ENCODE data around the gene MYDGF.

MYDGF gene

GRCh38 chr19:4649392-4650047, 20.6 kb downstream of the MYDGF start:
- DNase-seq (ENCODE audit: low read depth), result no peak
- in situ Hi-C loops (cut with HindIII; ENCODE audit: low sequenced_read_pairs), result no loop called here
- TF ChIP-seq CTCF (IDR thresholded peaks at IDR 0.05; ENCODE audit: low read depth, low read length, missing control alignments), result no peak

GRCh38 chr19:4647676-4648644, 22.2 kb downstream of the MYDGF start:
- H3K4me3 ChIP-seq (ENCODE audit: low read depth, low read length), result no peak overlapping the region
- DNase-seq (ENCODE audit: low read depth), result no peak
- no peak for TF ChIP-seq CTCF (IDR thresholded peaks at IDR 0.05; ENCODE audit: low read depth, low read length, missing control alignments)
- in situ Hi-C loops (cut with HindIII; ENCODE audit: low sequenced_read_pairs), result no loop called here

More at GRCh38 chr19:4649392-4650047, 20.6 kb downstream of the MYDGF start:
- H3K4me3 ChIP-seq (ENCODE audit: low read depth, low read length), result no peak overlapping the region

- in situ Hi-C loops (cut with HindIII; ENCODE audit: low sequenced_read_pairs), result no loop called here
- no peak overlapping the region for H3K4me3 ChIP-seq (ENCODE audit: low read depth, low read length)
- TF ChIP-seq CTCF (IDR thresholded peaks at IDR 0.05; ENCODE audit: low read depth, low read length, missing control alignments), result no peak
- DNase-seq (ENCODE audit: low read depth), result no peak
Measured at GRCh38 chr19:4645718-4646117, 24.4 kb downstream of the MYDGF start.

GRCh38 chr19:4642625-4643024, 27.5 kb downstream of the MYDGF start:
- DNase-seq (ENCODE audit: low read depth), result no peak
- in situ Hi-C loops (cut with HindIII; ENCODE audit: low sequenced_read_pairs), result no loop called here
- no peak overlapping the region for H3K4me3 ChIP-seq (ENCODE audit: low read depth, low read length)
- TF ChIP-seq CTCF (IDR thresholded peaks at IDR 0.05; ENCODE audit: low read depth, low read length, missing control alignments), result no peak

- no peak for DNase-seq (ENCODE audit: low read depth)
- no peak overlapping the region for H3K4me3 ChIP-seq (ENCODE audit: low read depth, low read length)
- no peak for TF ChIP-seq CTCF (IDR thresholded peaks at IDR 0.05; ENCODE audit: low read depth, low read length, missing control alignments)
- in situ Hi-C loops (cut with HindIII; ENCODE audit: low sequenced_read_pairs), result no loop called here
Measured at GRCh38 chr19:4641132-4641531, 29.0 kb downstream of the MYDGF start.

GRCh38 chr19:4640247-4641000, 29.7 kb downstream of the MYDGF start:
- TF ChIP-seq CTCF (IDR thresholded peaks at IDR 0.05; ENCODE audit: low read depth, low read length, missing control alignments), result no peak
- no peak for DNase-seq (ENCODE audit: low read depth)
- peak overlapping the region; percentile 73 for H3K4me3 ChIP-seq (ENCODE audit: low read depth, low read length)
- in situ Hi-C loops (cut with HindIII; ENCODE audit: low sequenced_read_pairs), result no loop called here

Measured in astrocyte of the cerebellum (primary cell).